MCF 10A (cell line): ENCODE measurements around the gene PARP12. TPM values are rescaled to one million over a fixed set of nuclear protein-coding genes. Genes with fewer than 3 reads are reported as not detected.
A peak's percentile ranks its signal among the peaks of the same experiment; 100 is the strongest.

Experiments used
- BruUV-seq: library from RNA; stranded (reverse); fragments of 400-500 nt; replicated peaks from 2 replicates; lab custom pipeline; 2021; lab: Mats Ljungman, UMichigan
- CTCF ChIA-PET: fragments of 300-600 bp; sonication (Branson Sonifier 250); formaldehyde crosslinking; extraction: SDS; loops from one replicate; lab custom pipeline; 2021; ENCODE audit warnings: antibody characterized with exemption, inconsistent platforms; lab: Yijun Ruan, JAX
- POLR2A ChIA-PET: fragments of 300-600, 350-650 bp; sonication (Branson Sonifier 250); formaldehyde crosslinking; extraction: SDS; loops from one replicate; lab custom pipeline; 2020; ENCODE audit warnings: antibody characterized with exemption, inconsistent platforms; lab: Yijun Ruan, JAX
- DNase-seq: peaks from one replicate; pipeline ENCODE4 v3.0.0-alpha.2; 2018; ENCODE audit not compliant: unreplicated experiment
- H3K27ac Mint-ChIP-seq: one replicate; pipeline ENCODE4 v1.8.0; 2022; ENCODE audit warnings: mild to moderate bottlenecking, low read depth, mixed read lengths; ENCODE audit not compliant: unreplicated experiment
- H3K27me3 Mint-ChIP-seq: one replicate; pipeline ENCODE4 v1.8.0; 2022; ENCODE audit warnings: mixed read lengths; ENCODE audit not compliant: insufficient read depth, unreplicated experiment
- H3K36me3 Mint-ChIP-seq: one replicate; pipeline ENCODE4 v1.8.0; 2022; ENCODE audit warnings: mild to moderate bottlenecking, moderate library complexity, mixed read lengths; ENCODE audit not compliant: insufficient read depth, unreplicated experiment
- H3K4me1 Mint-ChIP-seq: one replicate; pipeline ENCODE4 v1.8.0; 2022; ENCODE audit warnings: mixed read lengths; ENCODE audit not compliant: insufficient read depth, unreplicated experiment
- H3K4me3 Mint-ChIP-seq: one replicate; pipeline ENCODE4 v1.8.0; 2022; ENCODE audit warnings: mild to moderate bottlenecking, moderate library complexity, mixed read lengths; ENCODE audit not compliant: unreplicated experiment
- H3K9me3 Mint-ChIP-seq: one replicate; pipeline ENCODE4 v1.8.0; 2022; ENCODE audit warnings: mixed read lengths; ENCODE audit not compliant: unreplicated experiment
- CTCF ChIP-seq: fragments of 200-600 bp; IDR thresholded peaks from one replicate; pipeline ENCODE4 v1.8.0; 2022; ENCODE audit warnings: antibody characterized with exemption, mild to moderate bottlenecking; ENCODE audit not compliant: unreplicated experiment
- intact Hi-C: fragments of 100-400 bp; cut with micrococcal nuclease; formaldehyde crosslinking; loops from 2 replicates; pipeline ENCODE4 v1.14.1; 2022
- total RNA-seq: library from RNA; stranded (reverse); gene quantifications from 2 replicates; pipeline ENCODE4 v1.2.3, GENCODE V29; 2022

The PARP12 gene
- total RNA-seq, 1 experiment from 2014 or later: 35.0 TPM

GRCh38 chr7:140004672-140005071 lies 58.1 kb downstream of the PARP12 start:
- Mint-ChIP-seq H3K27ac (no peak overlapping the region), H3K27me3 (no peaks in the 10 kb centered on the region), H3K9me3 (no peaks in the 10 kb centered on the region), H3K36me3 (no peaks in the 10 kb centered on the region), H3K4me1 (no peaks in the 10 kb centered on the region), H3K4me3 (no peak overlapping the region)
- DNase-seq: no peak
- CTCF ChIA-PET: interaction anchor here (0.6 to 15.7 kb wide), 16 partner anchors 10 to 1174 kb away, joined by 3 to 181 read pairs (median 4); no protein-coding TSS in a partner anchor
- POLR2A ChIA-PET: interaction anchor here (1.3 kb wide), 1 partner anchor 357 kb away, joined by 4 read pairs; no protein-coding TSS in a partner anchor
- TF ChIP-seq CTCF: no peak
- intact Hi-C loops: loop anchor here (1.0 kb wide), 3 partner anchors 322 to 504 kb away; no protein-coding TSS in a partner anchor
- no TSS peak for BruUV-seq

DNA sequence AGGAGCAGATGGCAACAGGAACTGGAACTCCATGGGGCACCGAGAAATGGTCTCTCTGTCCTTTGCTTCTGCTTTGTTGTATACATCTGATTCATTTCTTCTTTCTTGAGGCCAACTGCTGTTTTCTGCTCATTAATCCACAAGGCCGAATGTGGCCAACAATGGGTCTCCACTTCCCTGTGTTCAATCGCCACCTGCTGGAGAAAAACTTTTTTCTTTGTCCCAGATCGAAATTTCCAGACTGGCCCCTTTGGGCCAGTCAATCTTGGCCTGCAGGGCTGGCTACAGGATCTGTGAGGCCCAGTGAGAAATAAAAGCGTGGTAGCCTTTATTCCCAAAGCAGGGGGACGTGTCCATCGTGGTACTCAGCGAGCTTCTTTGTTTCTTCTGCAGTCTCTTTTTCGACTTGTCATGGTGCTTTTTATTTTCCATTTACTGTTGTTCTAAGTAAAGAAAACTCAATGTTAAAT lies 58.8 kb downstream of the PARP12 start:
- peak; percentile 80 for DNase-seq

DNA sequence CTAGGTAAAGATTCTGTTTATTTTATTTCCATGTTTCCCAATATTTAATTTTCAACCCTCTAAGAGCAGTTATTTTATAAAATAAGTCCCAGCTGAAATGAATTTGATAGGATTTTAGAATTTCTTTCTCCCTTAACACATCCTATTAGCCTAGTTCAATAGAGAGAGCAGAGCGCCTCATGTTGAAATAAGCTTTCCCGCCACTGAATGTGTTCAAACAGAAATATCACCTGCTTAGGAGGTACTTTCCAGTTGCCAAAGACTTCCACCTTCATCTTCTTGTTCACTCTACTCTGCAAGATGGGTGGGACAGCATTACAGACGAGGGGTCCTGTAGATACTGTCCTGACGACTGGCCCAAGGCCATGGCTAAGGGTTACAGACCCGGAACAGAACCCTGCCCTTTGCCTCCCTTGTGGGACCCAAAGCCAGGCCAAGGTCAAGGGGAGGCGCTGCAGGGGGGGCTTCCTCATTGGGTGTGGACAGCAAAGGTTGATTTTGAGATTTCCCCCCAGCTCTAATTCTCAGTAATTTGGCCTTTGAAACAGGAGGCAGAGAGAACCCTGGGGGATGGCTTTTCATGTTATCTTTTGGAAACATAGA lies 62.0 kb downstream of the PARP12 start:
- no peak for DNase-seq
- ChIA-PET POLR2A (interaction anchor here (0.6 to 1.8 kb wide), 2 partner anchors 353 to 355 kb away, joined by 3 to 4 read pairs; no protein-coding TSS in a partner anchor), CTCF (interaction anchor here (0.9 to 15.7 kb wide), 9 partner anchors 8 to 499 kb away, joined by 3 to 181 read pairs (median 4); no protein-coding TSS in a partner anchor)
- intact Hi-C loops: no loop called here
- H3K27ac Mint-ChIP-seq: peak overlapping the region; percentile 23
- H3K9me3 Mint-ChIP-seq: no peaks in the 10 kb centered on the region
- no peaks in the 10 kb centered on the region for H3K27me3 Mint-ChIP-seq
- no peaks in the 10 kb centered on the region for H3K36me3 Mint-ChIP-seq
- no peak for TF ChIP-seq CTCF
- no TSS peak for BruUV-seq
- no peak overlapping the region for H3K4me3 Mint-ChIP-seq
- peaks cover 2% of the 10 kb centered on the region for H3K4me1 Mint-ChIP-seq

More for the DNA sequence above, 58.8 kb downstream of the PARP12 start:
- BruUV-seq: no TSS peak
- no peaks in the 10 kb centered on the region for H3K9me3 Mint-ChIP-seq
- H3K27ac Mint-ChIP-seq: no peak overlapping the region
- H3K36me3 Mint-ChIP-seq: no peaks in the 10 kb centered on the region
- TF ChIP-seq CTCF: peak; percentile 56
- intact Hi-C loops: loop anchor here (1.0 kb wide), 3 partner anchors 322 to 504 kb away; no protein-coding TSS in a partner anchor
- H3K27me3 Mint-ChIP-seq: no peaks in the 10 kb centered on the region
- no peak overlapping the region for H3K4me3 Mint-ChIP-seq
- CTCF ChIA-PET: interaction anchor here (0.6 to 15.7 kb wide), 24 partner anchors 11 to 1887 kb away, joined by 3 to 181 read pairs (median 4); no protein-coding TSS in a partner anchor
- no peaks in the 10 kb centered on the region for H3K4me1 Mint-ChIP-seq
- POLR2A ChIA-PET: interaction anchor here (1.4 kb wide), 1 partner anchor 385 kb away, joined by 4 read pairs; no protein-coding TSS in a partner anchor

DNA sequence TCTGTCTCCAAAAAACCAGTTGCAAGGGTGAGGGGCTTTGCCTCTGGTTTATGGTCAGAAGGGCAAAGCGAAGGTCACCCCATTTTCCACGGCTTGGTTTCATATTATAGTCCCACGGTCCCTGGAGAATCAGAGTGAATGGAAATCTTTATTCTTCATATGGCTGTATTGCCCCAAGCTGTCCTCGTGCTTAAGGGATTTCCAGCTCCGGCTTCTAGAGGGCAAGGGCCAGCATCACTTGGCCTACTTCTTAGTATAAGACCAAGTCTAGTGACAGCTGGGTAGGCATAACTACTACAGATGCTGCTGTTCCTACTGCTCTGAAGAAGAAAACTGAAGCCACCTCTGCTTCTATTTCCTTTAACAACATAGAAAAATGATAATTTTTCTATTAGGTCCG lies 63.2 kb downstream of the PARP12 start:
- intact Hi-C loops: no loop called here
- Mint-ChIP-seq H3K27ac (no peak overlapping the region), H3K27me3 (no peaks in the 10 kb centered on the region), H3K4me1 (peaks cover 6% of the 10 kb centered on the region), H3K9me3 (no peaks in the 10 kb centered on the region), H3K36me3 (no peaks in the 10 kb centered on the region), H3K4me3 (no peak overlapping the region)
- CTCF ChIA-PET: interaction anchor here (0.7 to 15.7 kb wide), 9 partner anchors 10 to 398 kb away, joined by 3 to 181 read pairs (median 6); no protein-coding TSS in a partner anchor
- POLR2A ChIA-PET: interaction anchor here (0.6 kb wide), 1 partner anchor 434 kb away, joined by 3 read pairs; no protein-coding TSS in a partner anchor
- no peak for TF ChIP-seq CTCF
- DNase-seq: no peak
- BruUV-seq: no TSS peak
